Thyroid gland (tissue), 4 donors: ENCODE measurements around the gene EXOC4. TPM values are rescaled to one million over a fixed set of nuclear protein-coding genes. Genes with fewer than 3 reads are reported as not detected.

Source experiments
- DNase-seq, 2 donors: peaks; one replicate each; pipeline ENCODE4 v3.0.0-alpha.2; 2019
- H3K27ac ChIP-seq, 3 donors: fragments of 200-600 bp; sonication (generic); 1 replicate in 2 of 3; 2 replicates in 1 of 3; pipeline ENCODE4 v1.5.1; 2016 to 2019; ENCODE audit warnings: mild to moderate bottlenecking in 1 of 3, moderate library complexity in 1 of 3
- H3K27me3 ChIP-seq: fragments of 200-600 bp; sonication (generic); one replicate; pipeline ENCODE4 v1.5.1; 2019
- H3K36me3 ChIP-seq, 2 donors: fragments of 200-600 bp; sonication (generic); one replicate each; pipeline ENCODE4 v1.5.1; 2016 to 2019
- H3K4me1 ChIP-seq, 2 donors: fragments of 200-600 bp; sonication (generic); one replicate each; pipeline ENCODE4 v1.5.1; 2017 to 2019
- H3K4me3 ChIP-seq, 3 donors: fragments of 200-600 bp; sonication (generic); replicated peaks in 1 of 3; 1 replicate in 2 of 3; 2 replicates in 1 of 3; pipeline ENCODE4 v1.5.1; 2016; ENCODE audit warnings: mild to moderate bottlenecking in 1 of 3
- H3K9me3 ChIP-seq: fragments of 200-600 bp; sonication (generic); one replicate; pipeline ENCODE4 v1.5.1; 2017
- POLR2A ChIP-seq, 2 donors: fragments of 450-650 bp; IDR thresholded peaks; one replicate each; pipeline ENCODE4 v1.6.1; 2017; ENCODE audit warnings: antibody characterized with exemption in 2 of 2, mild to moderate bottlenecking in 2 of 2, moderate library complexity in 1 of 2
- WGBS, 2 donors: methylation state at CpG; one replicate each; pipeline ENCODE4 v1.1.5; 2017; 5-methylcytosine and 5-hydroxymethylcytosine counted together
- intact Hi-C: fragments of 100-400 bp; cut with DNase I; formaldehyde crosslinking; loops from one replicate; pipeline ENCODE4 v1.15.1; 2023
- total RNA-seq, 4 donors: library from RNA; depleted of rRNA; stranded (reverse); fragments of >200 nt; gene quantifications; one replicate each; pipeline ENCODE4 v1.2.3, GENCODE V29; 2016
- TF ChIP-seq, protein P1 (sequence below), 6 experiments: fragments of 200-600 bp in 3 of 6; fragments of 450-650 bp in 3 of 6; sonication (generic) in 3 of 6; IDR thresholded peaks; one replicate each; pipeline ENCODE4 v1.5.1; 2016 to 2019; ENCODE audit warnings: antibody characterized with exemption in 6 of 6, mild to moderate bottlenecking in 2 of 6, inconsistent platforms in 1 of 6, moderate library complexity in 1 of 6

Gene EXOC4
- total RNA-seq, 4 donors from 2014 or later = 74.0 to 116 (median 107) TPM

DNA sequence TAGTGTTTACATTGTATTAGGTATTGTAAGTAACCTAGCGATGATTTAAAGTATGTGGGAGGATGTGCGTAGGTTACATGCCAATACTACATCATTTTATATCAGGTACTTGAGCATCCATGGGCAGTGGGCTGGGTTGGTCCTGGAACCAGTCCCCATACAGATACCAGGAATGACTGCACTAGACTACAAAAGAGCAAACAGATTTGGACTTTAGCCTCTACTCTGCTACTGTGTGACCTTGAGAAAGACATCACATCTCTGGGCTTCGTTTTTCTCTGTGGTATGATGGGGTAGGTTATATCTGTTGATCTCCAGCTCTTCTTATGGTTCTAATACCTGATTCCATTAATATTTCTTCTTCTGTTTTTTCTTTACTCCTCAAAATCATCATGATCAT is 461.8 kb downstream of the EXOC4 start:
- Histone ChIP-seq H3K27me3 (no peaks in the 10 kb centered on the region), H3K27ac (no peak overlapping the region), H3K9me3 (no peaks in the 10 kb centered on the region), H3K4me3 (no peak overlapping the region), H3K4me1 (no peaks in the 10 kb centered on the region), H3K36me3 (no peaks in the 10 kb centered on the region)
- intact Hi-C loops = no loop called here
- TF ChIP-seq POLR2A (IDR thresholded peaks at IDR 0.05) = no peak
- WGBS, 2 donors = 98% methylated on average over 3 of the region's 3 CpGs
- no peak for DNase-seq

DNA sequence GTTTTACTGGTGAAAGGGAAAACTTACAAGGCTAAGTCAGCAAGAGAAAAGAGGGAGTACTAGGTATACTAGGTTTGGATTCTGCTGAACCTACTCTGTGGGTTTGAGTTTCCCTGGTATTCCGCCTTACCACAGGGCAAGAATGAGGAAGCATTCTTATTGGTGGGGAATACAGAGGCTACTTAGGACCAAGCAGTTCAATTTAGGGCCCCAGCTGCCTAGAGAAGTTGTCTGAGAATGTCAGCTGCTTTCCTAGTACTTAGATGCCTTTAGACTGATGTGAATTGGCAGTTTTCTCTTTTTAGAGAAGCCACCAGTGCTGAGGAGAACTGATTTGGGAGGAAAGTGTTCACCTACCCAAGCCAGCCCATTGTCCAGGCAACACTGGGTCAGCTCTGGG is 465.3 kb downstream of the EXOC4 start:
- H3K27ac ChIP-seq = no peak overlapping the region
- no peak overlapping the region for H3K4me3 ChIP-seq
- DNase-seq = no peak
- no peaks in the 10 kb centered on the region for H3K27me3 ChIP-seq
- no peak for TF ChIP-seq POLR2A (IDR thresholded peaks at IDR 0.05)
- TF ChIP-seq, protein P1, sequence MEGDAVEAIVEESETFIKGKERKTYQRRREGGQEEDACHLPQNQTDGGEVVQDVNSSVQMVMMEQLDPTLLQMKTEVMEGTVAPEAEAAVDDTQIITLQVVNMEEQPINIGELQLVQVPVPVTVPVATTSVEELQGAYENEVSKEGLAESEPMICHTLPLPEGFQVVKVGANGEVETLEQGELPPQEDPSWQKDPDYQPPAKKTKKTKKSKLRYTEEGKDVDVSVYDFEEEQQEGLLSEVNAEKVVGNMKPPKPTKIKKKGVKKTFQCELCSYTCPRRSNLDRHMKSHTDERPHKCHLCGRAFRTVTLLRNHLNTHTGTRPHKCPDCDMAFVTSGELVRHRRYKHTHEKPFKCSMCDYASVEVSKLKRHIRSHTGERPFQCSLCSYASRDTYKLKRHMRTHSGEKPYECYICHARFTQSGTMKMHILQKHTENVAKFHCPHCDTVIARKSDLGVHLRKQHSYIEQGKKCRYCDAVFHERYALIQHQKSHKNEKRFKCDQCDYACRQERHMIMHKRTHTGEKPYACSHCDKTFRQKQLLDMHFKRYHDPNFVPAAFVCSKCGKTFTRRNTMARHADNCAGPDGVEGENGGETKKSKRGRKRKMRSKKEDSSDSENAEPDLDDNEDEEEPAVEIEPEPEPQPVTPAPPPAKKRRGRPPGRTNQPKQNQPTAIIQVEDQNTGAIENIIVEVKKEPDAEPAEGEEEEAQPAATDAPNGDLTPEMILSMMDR (IDR thresholded peaks at IDR 0.05) = no peak
- WGBS, 2 donors = 91 to 100% methylated on average over 1 of the region's 1 CpG
- H3K36me3 ChIP-seq = no peaks in the 10 kb centered on the region
- H3K9me3 ChIP-seq = no peaks in the 10 kb centered on the region
- intact Hi-C loops = no loop called here
- H3K4me1 ChIP-seq = no peaks in the 10 kb centered on the region

DNA sequence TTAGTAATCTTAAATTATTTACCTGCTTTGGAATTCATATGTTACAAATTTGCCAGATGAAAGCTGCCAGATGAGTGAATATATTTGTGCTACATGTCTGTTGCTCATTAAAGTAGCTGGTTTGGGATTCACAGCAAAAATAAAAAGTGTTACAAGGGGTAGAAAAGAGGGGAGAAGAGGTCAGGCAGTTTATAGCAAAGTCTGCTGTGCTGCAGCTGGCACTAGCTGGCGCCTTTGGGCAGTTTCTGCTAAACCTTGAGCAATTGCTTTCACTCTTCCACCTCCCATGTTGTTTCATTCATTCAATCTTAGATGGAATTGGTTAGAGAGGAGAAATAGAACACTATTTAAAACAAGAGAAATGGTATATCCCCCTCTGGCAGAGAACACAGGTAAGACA is 470.2 kb downstream of the EXOC4 start:
- DNase-seq = no peak
- TF ChIP-seq, protein P1 (IDR thresholded peaks at IDR 0.05) = no peak
- TF ChIP-seq POLR2A (IDR thresholded peaks at IDR 0.05) = no peak
- Histone ChIP-seq H3K27ac (no peak overlapping the region), H3K27me3 (no peaks in the 10 kb centered on the region), H3K4me3 (no peak overlapping the region), H3K4me1 (no peaks in the 10 kb centered on the region), H3K9me3 (no peaks in the 10 kb centered on the region), H3K36me3 (no peaks in the 10 kb centered on the region)
- intact Hi-C loops = no loop called here
- WGBS, 2 donors = 89 to 100% methylated on average over 1 of the region's 1 CpG

DNA sequence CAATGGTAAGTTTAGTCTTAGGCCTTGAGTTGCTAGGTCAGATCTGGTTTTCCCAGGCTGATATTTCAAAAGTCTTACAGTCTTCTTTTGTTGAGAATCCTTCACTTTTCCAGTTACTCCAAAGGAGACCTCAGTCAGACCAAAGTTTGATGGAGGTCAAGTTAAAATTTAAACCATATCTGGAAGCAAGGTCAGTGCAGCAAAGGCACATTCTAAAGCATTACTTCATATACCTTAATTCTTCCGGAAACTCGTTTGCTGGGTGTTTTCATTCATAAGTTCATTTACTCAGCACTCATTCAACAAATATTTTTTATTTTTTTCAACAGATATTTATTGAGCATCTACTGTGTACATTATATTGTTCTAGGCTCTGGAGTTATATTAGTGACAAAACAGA is 471.3 kb downstream of the EXOC4 start:
- no peaks in the 10 kb centered on the region for H3K4me1 ChIP-seq
- no peaks in the 10 kb centered on the region for H3K36me3 ChIP-seq
- WGBS, 2 donors = 96 to 98% methylated on average over 2 of the region's 2 CpGs
- intact Hi-C loops = no loop called here
- no peak overlapping the region for H3K4me3 ChIP-seq
- TF ChIP-seq, protein P1 (IDR thresholded peaks at IDR 0.05) = no peak
- no peak for TF ChIP-seq POLR2A (IDR thresholded peaks at IDR 0.05)
- H3K27me3 ChIP-seq = no peaks in the 10 kb centered on the region
- no peak for DNase-seq
- no peaks in the 10 kb centered on the region for H3K9me3 ChIP-seq
- H3K27ac ChIP-seq = no peak overlapping the region

DNA sequence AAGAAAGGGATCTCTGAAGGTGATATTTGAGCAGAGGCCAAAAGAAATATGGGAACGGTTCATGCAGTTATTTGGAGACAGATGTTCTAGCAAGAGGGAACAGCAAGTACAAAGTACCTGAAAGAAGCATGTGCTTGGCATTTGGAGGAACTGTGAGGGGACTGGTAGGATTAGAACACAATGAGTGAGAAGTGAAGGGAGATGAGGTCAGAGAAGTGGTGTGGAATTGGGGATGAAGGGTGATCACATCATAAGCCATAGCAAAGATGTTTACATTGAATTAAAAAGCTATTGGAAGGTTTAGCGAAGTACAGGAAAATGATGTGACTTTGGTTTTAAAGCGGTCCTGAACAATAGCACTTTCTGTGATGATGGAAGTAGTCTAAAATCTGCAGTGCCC is 471.8 kb downstream of the EXOC4 start:
- intact Hi-C loops = no loop called here
- no peak overlapping the region for H3K27ac ChIP-seq
- H3K27me3 ChIP-seq = no peaks in the 10 kb centered on the region
- no peak for TF ChIP-seq POLR2A (IDR thresholded peaks at IDR 0.05)
- no peak for DNase-seq
- 95 to 97% methylated on average over 3 of the region's 3 CpGs for WGBS, 2 donors
- no peaks in the 10 kb centered on the region for H3K36me3 ChIP-seq
- H3K4me3 ChIP-seq = no peak overlapping the region
- no peaks in the 10 kb centered on the region for H3K4me1 ChIP-seq
- H3K9me3 ChIP-seq = no peaks in the 10 kb centered on the region

DNA sequence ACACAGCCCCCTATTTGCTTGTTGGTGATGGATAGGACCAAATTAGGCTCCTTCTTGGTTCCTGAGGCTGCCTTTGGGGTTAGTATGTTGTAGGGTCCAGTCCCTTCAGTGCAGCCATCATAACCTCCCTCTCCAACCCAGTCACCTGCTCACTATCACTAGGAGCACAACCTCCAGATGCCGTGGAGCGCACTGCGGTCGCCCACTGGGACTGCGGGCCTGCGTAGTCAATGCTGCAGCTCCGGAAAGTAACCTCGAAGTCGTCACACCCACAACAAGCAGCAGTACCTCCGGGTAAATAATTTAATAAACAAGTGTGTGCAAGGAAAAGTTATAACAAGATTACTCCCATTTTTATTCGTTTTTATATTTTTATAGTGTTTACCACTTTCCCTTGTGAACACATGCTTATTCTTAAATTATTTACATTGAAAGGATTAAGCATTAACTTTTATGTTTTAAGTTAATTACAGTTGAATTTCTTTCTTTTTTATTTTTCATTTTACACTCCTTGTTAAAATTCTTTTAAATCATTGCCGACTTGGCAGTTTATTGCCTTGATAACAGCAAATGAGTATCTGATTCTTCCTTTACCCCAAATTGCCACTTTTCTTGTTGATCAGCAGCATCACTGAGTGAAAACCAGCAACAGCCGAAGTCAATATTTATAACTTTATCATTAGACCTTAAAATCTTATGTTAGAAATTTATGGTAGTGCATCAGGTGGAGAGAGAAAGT is 474.8 kb downstream of the EXOC4 start:
- H3K4me1 ChIP-seq = no peaks in the 10 kb centered on the region
- TF ChIP-seq POLR2A (IDR thresholded peaks at IDR 0.05) = no peak
- TF ChIP-seq, protein P1 (IDR thresholded peaks at IDR 0.05) = no peak
- 90 to 91% methylated on average over 13 of the region's 13 CpGs for WGBS, 2 donors
- intact Hi-C loops = no loop called here
- H3K9me3 ChIP-seq = no peaks in the 10 kb centered on the region
- no peak overlapping the region for H3K4me3 ChIP-seq
- H3K27me3 ChIP-seq = no peaks in the 10 kb centered on the region
- H3K27ac ChIP-seq = no peak overlapping the region
- no peak for DNase-seq
- no peaks in the 10 kb centered on the region for H3K36me3 ChIP-seq
